Trophoblast cell (in vitro differentiated cells and primary cell): ENCODE measurements around the gene HOXA5.

ENCODE experiments used
- DNase-seq, 2 donors: peaks; one replicate each; pipeline ENCODE4 v3.0.0-alpha.2; 2016
- H2AFZ ChIP-seq: 2 replicates; pipeline ENCODE4 v1.6.1; 2013; ENCODE audit warnings: low read length, moderate library complexity, mild to moderate bottlenecking; ENCODE audit not compliant: insufficient read depth, poor library complexity
- H2AK5ac ChIP-seq: 2 replicates; pipeline ENCODE4 v1.6.1; 2013; ENCODE audit warnings: mild to moderate bottlenecking, low read length
- H2BK120ac ChIP-seq: 2 replicates; pipeline ENCODE4 v1.6.1; 2013; ENCODE audit warnings: low read length, mild to moderate bottlenecking, moderate library complexity; ENCODE audit not compliant: insufficient read depth, poor library complexity
- H2BK12ac ChIP-seq: 2 replicates; pipeline ENCODE4 v1.6.1; 2013; ENCODE audit warnings: mild to moderate bottlenecking, low read length, moderate library complexity
- H2BK5ac ChIP-seq: 2 replicates; pipeline ENCODE4 v1.6.1; 2013; ENCODE audit warnings: low read length, low read depth, moderate library complexity, mild to moderate bottlenecking; ENCODE audit not compliant: poor library complexity
- H3K14ac ChIP-seq: 2 replicates; pipeline ENCODE4 v1.6.1; 2013; ENCODE audit warnings: mild to moderate bottlenecking, low read length
- H3K18ac ChIP-seq: 2 replicates; pipeline ENCODE4 v1.6.1; 2013; ENCODE audit warnings: mild to moderate bottlenecking, low read length
- H3K23ac ChIP-seq: 2 replicates; pipeline ENCODE4 v1.6.1; 2013; ENCODE audit warnings: low read length
- H3K27ac ChIP-seq: 2 replicates; pipeline ENCODE4 v1.5.1; 2013; ENCODE audit warnings: low read depth, mild to moderate bottlenecking, inconsistent platforms, low read length, moderate library complexity
- H3K27me3 ChIP-seq: 2 replicates; pipeline ENCODE4 v1.6.1; 2013; ENCODE audit warnings: inconsistent platforms, mild to moderate bottlenecking, low read length, moderate library complexity; ENCODE audit not compliant: insufficient read depth
- H3K36me3 ChIP-seq, 2 experiments: 1 replicate in 1 of 2; 2 replicates in 1 of 2; pipeline ENCODE4 v1.6.1; 2013; ENCODE audit warnings: low read length in 2 of 2, mild to moderate bottlenecking in 2 of 2, moderate library complexity in 1 of 2; ENCODE audit not compliant: insufficient read depth in 2 of 2, control insufficient read depth in 1 of 2
- H3K4ac ChIP-seq: 2 replicates; pipeline ENCODE4 v1.6.1; 2013; ENCODE audit warnings: low read depth, mild to moderate bottlenecking, low read length, moderate library complexity
- H3K4me1 ChIP-seq, 2 experiments: 1 replicate in 1 of 2; 2 replicates in 1 of 2; pipeline ENCODE4 v1.6.1; 2013; ENCODE audit warnings: low read length in 2 of 2, mild to moderate bottlenecking in 2 of 2, moderate library complexity in 1 of 2; ENCODE audit not compliant: insufficient read depth in 2 of 2, control insufficient read depth in 1 of 2
- H3K4me2 ChIP-seq: 2 replicates; pipeline ENCODE4 v1.6.1; 2013; ENCODE audit warnings: inconsistent platforms, mild to moderate bottlenecking, low read length, moderate library complexity
- H3K4me3 ChIP-seq: 2 replicates; pipeline ENCODE4 v1.5.1; 2013; ENCODE audit warnings: mild to moderate bottlenecking, low read depth, low read length, inconsistent platforms
- H3K79me1 ChIP-seq: one replicate; pipeline ENCODE4 v1.6.1; 2013; ENCODE audit warnings: low read length
- H3K79me2 ChIP-seq: 2 replicates; pipeline ENCODE4 v1.6.1; 2013; ENCODE audit warnings: low read length, mild to moderate bottlenecking; ENCODE audit not compliant: control insufficient read depth, insufficient read depth, poor library complexity
- H3K9ac ChIP-seq: 2 replicates; pipeline ENCODE4 v1.6.1; 2013; ENCODE audit warnings: mild to moderate bottlenecking, low read length
- H3K9me3 ChIP-seq: 2 replicates; pipeline ENCODE4 v1.6.1; 2013; ENCODE audit warnings: low read depth, mild to moderate bottlenecking, control low read depth, inconsistent platforms, low read length; ENCODE audit not compliant: insufficient read depth
- H4K12ac ChIP-seq: 2 replicates; pipeline ENCODE4 v1.6.1; 2013; ENCODE audit warnings: low read depth, mild to moderate bottlenecking, low read length, moderate library complexity
- H4K8ac ChIP-seq: 2 replicates; pipeline ENCODE4 v1.6.1; 2013; ENCODE audit warnings: low read depth, mild to moderate bottlenecking, low read length, moderate library complexity
- H4K91ac ChIP-seq: one replicate; pipeline ENCODE4 v1.6.1; 2013; ENCODE audit warnings: low read depth, mild to moderate bottlenecking, low read length, moderate library complexity
- WGBS: extraction: QIAGEN DNeasy Blood & Tissue Kit; methylation state at CpG from one replicate; pipeline ENCODE4 v1.1.7; 2013; ENCODE audit warnings: missing lambda C conversion rate; ENCODE audit not compliant: insufficient read length, insufficient coverage; ENCODE audit errors: extremely low coverage; 5-methylcytosine and 5-hydroxymethylcytosine counted together

The HOXA5 gene

GRCh38 chr7:27097686-27098577, 45.5 kb downstream of the HOXA5 start:
- WGBS: no CpG with 5 or more reads among the region's 35 CpGs
- Histone ChIP-seq H3K9me3 (peaks cover 16% of the 10 kb centered on the region), H3K14ac (no peak overlapping the region), H4K91ac (no peak overlapping the region), H3K4me2 (no peak overlapping the region), H3K4ac (no peak overlapping the region), H2AK5ac (no peak overlapping the region), H4K8ac (no peak overlapping the region), H2AFZ (no peak overlapping the region), H2BK5ac (no peak overlapping the region), H3K27me3 (peaks cover 85% of the 10 kb centered on the region), H3K79me2 (no peaks in the 10 kb centered on the region), H4K12ac (no peak overlapping the region), H3K18ac (no peak overlapping the region), H3K4me1 (peaks cover 11 to 12% of the 10 kb centered on the region in 2 experiments), H2BK120ac (no peak overlapping the region), H3K27ac (no peak overlapping the region), H3K9ac (no peak overlapping the region), H3K23ac (no peak overlapping the region), H2BK12ac (no peak overlapping the region), H3K36me3 (no peaks in the 10 kb centered on the region), H3K79me1 (no peaks in the 10 kb centered on the region), H3K4me3 (no peak overlapping the region)
- no peak for DNase-seq

GRCh38 chr7:27096768-27097514, 46.5 kb downstream of the HOXA5 start:
- Histone ChIP-seq H4K91ac (no peak overlapping the region), H3K9me3 (peaks cover 14% of the 10 kb centered on the region), H3K18ac (no peak overlapping the region), H3K36me3 (no peaks in the 10 kb centered on the region), H4K8ac (no peak overlapping the region), H3K27ac (no peak overlapping the region), H3K27me3 (peaks cover 82% of the 10 kb centered on the region), H2BK5ac (no peak overlapping the region), H3K4ac (no peak overlapping the region), H2AK5ac (no peak overlapping the region), H3K14ac (no peak overlapping the region), H3K79me1 (no peaks in the 10 kb centered on the region), H2BK12ac (no peak overlapping the region), H3K9ac (no peak overlapping the region), H3K4me3 (peak overlapping the region; percentile 65), H2AFZ (peak overlapping the region; percentile 12), H4K12ac (no peak overlapping the region), H3K4me2 (peak overlapping the region; percentile 80), H3K4me1 (peaks cover 11% of the 10 kb centered on the region in 2 experiments), H3K23ac (no peak overlapping the region), H3K79me2 (no peaks in the 10 kb centered on the region), H2BK120ac (no peak overlapping the region)
- DNase-seq: peak in 1 of 2 donors; percentile 15
- WGBS: no CpG with 5 or more reads among the region's 41 CpGs

GRCh38 chr7:27095897-27096767, 47.3 kb downstream of the HOXA5 start, which contains the start of gene HOXA1:
HOXA1 (minus strand) TSS chr7:27096000; CDS start chr7:27095912, 88 bp downstream.
- Histone ChIP-seq H2BK120ac (no peak within 1 kb of the TSS), H3K27me3 (peaks cover 79% of the 10 kb centered on the region), H2AFZ (peak within 1 kb of the TSS; percentile 12), H3K36me3 (no peaks in the 10 kb centered on the region), H2BK12ac (no peak within 1 kb of the TSS), H3K79me1 (no peaks in the 10 kb centered on the region), H3K14ac (no peak within 1 kb of the TSS), H4K8ac (no peak within 1 kb of the TSS), H4K91ac (no peak within 1 kb of the TSS), H2AK5ac (no peak within 1 kb of the TSS), H3K4me2 (peak within 1 kb of the TSS; percentile 80), H3K18ac (no peak within 1 kb of the TSS), H3K9ac (peak within 1 kb of the TSS; percentile 9), H3K4ac (no peak within 1 kb of the TSS), H4K12ac (no peak within 1 kb of the TSS), H3K4me1 (peaks cover 11% of the 10 kb centered on the region in 2 experiments), H3K4me3 (peak within 1 kb of the TSS; percentile 65), H2BK5ac (no peak within 1 kb of the TSS), H3K27ac (no peak within 1 kb of the TSS), H3K79me2 (no peaks in the 10 kb centered on the region), H3K23ac (no peak within 1 kb of the TSS), H3K9me3 (peaks cover 13% of the 10 kb centered on the region)
- no CpG with 5 or more reads among the region's 68 CpGs for WGBS
- DNase-seq: peak; percentile 88 to 91
